SK-N-SH (cell line): ENCODE results near the gene LAMP5. TPM values are rescaled to one million over a fixed set of nuclear protein-coding genes. Genes with fewer than 3 reads are reported as not detected.

Experiments used
- CTCF ChIA-PET: fragments of 300-600, 350-600 bp; formaldehyde crosslinking; extraction: SDS; loops from one replicate; lab custom pipeline; 2021; lab: Yijun Ruan, JAX
- POLR2A ChIA-PET: fragments of 350-600 bp; sonication (Branson Sonifier 250); formaldehyde crosslinking; extraction: SDS; loops from one replicate; lab custom pipeline; 2020; ENCODE audit warnings: antibody characterized with exemption, inconsistent platforms; lab: Yijun Ruan, JAX
- DNase-seq: peaks from one replicate; pipeline ENCODE4 v3.0.0; 2012
- H2AFZ ChIP-seq: fragments of 200-600 bp; sonication (generic); 2 replicates; pipeline ENCODE4 v1.8.1; 2016; ENCODE audit warnings: antibody characterized with exemption, mild to moderate bottlenecking, low read depth
- H3F3A ChIP-seq: fragments of 200-600 bp; sonication (generic); replicated peaks from 2 replicates; pipeline ENCODE3; 2016; ENCODE audit warnings: antibody characterized with exemption, mild to moderate bottlenecking; ENCODE audit not compliant: insufficient read depth
- H3K27ac ChIP-seq, 2 experiments: fragments of 200-500 bp in 1 of 2; fragments of 200-600 bp in 1 of 2; sonication (Bioruptor generic) in 1 of 2; sonication (generic), shearing (Covaris generic) in 1 of 2; 2 replicates each; pipeline versions ENCODE4 v1.5.1 to v1.6.1; 2014 to 2016; ENCODE audit warnings: low read depth in 2 of 2, inconsistent platforms in 1 of 2, low read length in 1 of 2, mild to moderate bottlenecking in 1 of 2, mixed read lengths in 1 of 2
- H3K27me3 ChIP-seq: fragments of 200-600 bp; sonication (generic), shearing (Covaris generic); 2 replicates; pipeline ENCODE4 v1.6.1; 2016; ENCODE audit warnings: mixed run types; ENCODE audit not compliant: insufficient read depth
- H3K36me3 ChIP-seq, 2 experiments: fragments of 200-500 bp in 1 of 2; fragments of 200-600 bp in 1 of 2; sonication (Bioruptor generic) in 1 of 2; sonication (generic) in 1 of 2; replicated peaks in 1 of 2; 2 replicates each; pipeline versions ENCODE3 to v1.5.1; 2014 to 2016; ENCODE audit warnings: low read length in 1 of 2, mild to moderate bottlenecking in 1 of 2; ENCODE audit not compliant: insufficient read depth in 2 of 2, control insufficient read depth in 1 of 2
- H3K4me1 ChIP-seq, 2 experiments: fragments of 200-500 bp in 1 of 2; fragments of 200-600 bp in 1 of 2; sonication (Bioruptor generic) in 1 of 2; sonication (generic), shearing (Covaris generic) in 1 of 2; 2 replicates each; pipeline versions ENCODE4 v1.5.1 to v1.6.1; 2014 to 2016; ENCODE audit warnings: low read depth in 1 of 2, low read length in 1 of 2, mixed run types in 1 of 2; ENCODE audit not compliant: insufficient read depth in 2 of 2, control insufficient read depth in 1 of 2
- H3K4me2 ChIP-seq: fragments of 200-600 bp; sonication (generic), shearing (Covaris generic); 2 replicates; pipeline ENCODE4 v1.6.1; 2017; ENCODE audit warnings: mixed run types
- H3K4me3 ChIP-seq, 2 experiments: fragments of 200-500 bp in 1 of 2; fragments of 200-600 bp in 1 of 2; sonication (Bioruptor generic) in 1 of 2; sonication (generic), shearing (Covaris generic) in 1 of 2; 2 replicates each; pipeline versions ENCODE4 v1.5.1 to v1.8.1; 2014 to 2016; ENCODE audit warnings: low read depth in 2 of 2, inconsistent platforms in 1 of 2, low read length in 1 of 2, mild to moderate bottlenecking in 1 of 2, mixed read lengths in 1 of 2, moderate library complexity in 1 of 2
- H3K79me2 ChIP-seq: fragments of 200-600 bp; sonication (generic); 2 replicates; pipeline ENCODE4 v1.8.1; 2017; ENCODE audit warnings: mild to moderate bottlenecking; ENCODE audit not compliant: insufficient read depth
- H3K9ac ChIP-seq: fragments of 200-600 bp; sonication (generic); 2 replicates; pipeline ENCODE4 v1.6.1; 2017; ENCODE audit warnings: mixed run types
- H3K9me2 ChIP-seq: fragments of 200-600 bp; sonication (generic); 2 replicates; pipeline ENCODE4 v1.6.1; 2017; ENCODE audit warnings: mixed run types
- H3K9me3 ChIP-seq: fragments of 200-600 bp; sonication (generic); 2 replicates; pipeline ENCODE4 v1.6.1; 2017; ENCODE audit warnings: mixed run types, mild to moderate bottlenecking, moderate library complexity
- H4K20me1 ChIP-seq: fragments of 200-600 bp; sonication (generic); 2 replicates; pipeline ENCODE4 v1.6.1; 2017; ENCODE audit warnings: mild to moderate bottlenecking, mixed run types; ENCODE audit not compliant: insufficient read depth
- EZH2phosphoT487 ChIP-seq: fragments of 200-600 bp; sonication (generic); IDR thresholded peaks from 2 replicates; pipeline ENCODE4 v1.6.1; 2017; ENCODE audit warnings: low read depth, mixed run types, mild to moderate bottlenecking, antibody characterized with exemption, moderate library complexity, borderline replicate concordance
- GABPA ChIP-seq: IDR thresholded peaks from 2 replicates; pipeline ENCODE4 v1.4.0; 2012; ENCODE audit warnings: low read depth, mild to moderate bottlenecking
- JUND ChIP-seq: IDR thresholded peaks from 2 replicates; pipeline ENCODE4 v1.4.0; 2012
- RCOR1 ChIP-seq: fragments of 150-350 bp; IDR thresholded peaks from 2 replicates; pipeline ENCODE4 v1.6.1; 2017; ENCODE audit warnings: antibody characterized with exemption, low read length
- RXRA ChIP-seq: IDR thresholded peaks from 2 replicates; pipeline ENCODE4 v1.4.0; 2012; ENCODE audit warnings: low read depth, mild to moderate bottlenecking, borderline replicate concordance
- TAF1 ChIP-seq: IDR thresholded peaks from 2 replicates; pipeline ENCODE4 v1.6.1; 2012; ENCODE audit warnings: low read depth, mild to moderate bottlenecking, low read length, moderate library complexity, borderline replicate concordance
- TCF12 ChIP-seq: IDR thresholded peaks from 2 replicates; pipeline ENCODE4 v1.4.0; 2012
- WGBS: methylation state at CpG from one replicate; pipeline ENCODE4 v1.1.6; 2017; ENCODE audit warnings: low lambda C conversion rate; 5-methylcytosine and 5-hydroxymethylcytosine counted together
- polyA plus RNA-seq, 3 experiments: library from polyadenylated mRNA; depleted of rRNA; stranded (reverse); fragments of >200 nt; gene quantifications; 2 replicates each; pipeline ENCODE4 v1.2.3, GENCODE V29; 2012
- TF ChIP-seq, protein P1 (sequence below): IDR thresholded peaks from 2 replicates; pipeline ENCODE4 v1.4.0; 2012; ENCODE audit warnings: low read depth, borderline replicate concordance
- TF ChIP-seq, protein P2 (sequence below): fragments of 150-350 bp; IDR thresholded peaks from 2 replicates; pipeline ENCODE4 v1.6.1; 2016; ENCODE audit warnings: mild to moderate bottlenecking, low read depth, low read length
- TF ChIP-seq, protein P3 (sequence below): fragments of 200-600 bp; sonication (generic); IDR thresholded peaks from 2 replicates; pipeline ENCODE4 v1.6.1; 2017; ENCODE audit warnings: antibody characterized with exemption, mild to moderate bottlenecking, moderate library complexity
- TF ChIP-seq, protein P4 (sequence below): IDR thresholded peaks from 2 replicates; pipeline ENCODE4 v1.4.0; 2012; ENCODE audit warnings: low read depth
- TF ChIP-seq, protein P5 (sequence below): IDR thresholded peaks from 2 replicates; pipeline ENCODE4 v1.4.0; 2012; ENCODE audit warnings: low read depth, borderline replicate concordance

Gene LAMP5
- polyA plus RNA-seq, 1 of the 3 experiments (the other 2 are of a cell fraction), result 4.8 TPM

DNA sequence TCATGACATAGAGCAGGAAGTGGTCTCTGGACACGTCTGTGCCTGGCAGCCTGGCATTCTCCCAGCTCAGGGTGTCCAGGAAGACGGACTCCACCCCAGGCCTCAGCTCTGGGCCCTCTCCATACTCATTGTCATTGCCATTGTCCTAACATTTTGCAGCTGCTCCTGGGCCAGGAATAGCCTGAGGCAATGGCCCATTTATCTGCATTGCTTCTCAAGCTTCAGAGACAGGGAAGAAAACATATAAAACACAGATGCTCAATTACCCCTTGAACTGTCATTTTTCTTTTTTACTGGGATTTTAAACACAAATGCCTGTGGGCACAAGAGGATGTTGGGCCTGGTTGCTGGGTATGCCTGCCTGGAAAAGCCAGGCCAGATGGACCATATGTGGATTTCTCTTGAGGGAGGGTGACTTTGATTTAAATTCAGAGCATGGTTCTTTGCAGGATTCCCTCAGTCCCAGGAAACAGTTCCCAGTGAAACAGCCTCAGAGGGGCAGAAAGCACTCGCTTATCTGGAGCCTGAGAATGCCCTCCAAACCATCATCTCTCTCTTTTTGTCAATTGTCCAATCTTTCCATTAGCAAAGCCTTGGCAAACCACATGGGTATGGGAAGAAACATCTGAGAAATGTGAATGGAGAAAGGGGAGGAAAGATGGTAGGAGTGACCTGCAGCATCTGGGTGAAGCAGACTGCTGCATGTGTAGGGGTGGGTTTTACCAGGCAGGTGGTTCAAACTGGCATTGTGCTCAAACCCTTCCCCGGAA lies 17.9 kb downstream of the LAMP5 start (continued):
- TF ChIP-seq, protein P1, sequence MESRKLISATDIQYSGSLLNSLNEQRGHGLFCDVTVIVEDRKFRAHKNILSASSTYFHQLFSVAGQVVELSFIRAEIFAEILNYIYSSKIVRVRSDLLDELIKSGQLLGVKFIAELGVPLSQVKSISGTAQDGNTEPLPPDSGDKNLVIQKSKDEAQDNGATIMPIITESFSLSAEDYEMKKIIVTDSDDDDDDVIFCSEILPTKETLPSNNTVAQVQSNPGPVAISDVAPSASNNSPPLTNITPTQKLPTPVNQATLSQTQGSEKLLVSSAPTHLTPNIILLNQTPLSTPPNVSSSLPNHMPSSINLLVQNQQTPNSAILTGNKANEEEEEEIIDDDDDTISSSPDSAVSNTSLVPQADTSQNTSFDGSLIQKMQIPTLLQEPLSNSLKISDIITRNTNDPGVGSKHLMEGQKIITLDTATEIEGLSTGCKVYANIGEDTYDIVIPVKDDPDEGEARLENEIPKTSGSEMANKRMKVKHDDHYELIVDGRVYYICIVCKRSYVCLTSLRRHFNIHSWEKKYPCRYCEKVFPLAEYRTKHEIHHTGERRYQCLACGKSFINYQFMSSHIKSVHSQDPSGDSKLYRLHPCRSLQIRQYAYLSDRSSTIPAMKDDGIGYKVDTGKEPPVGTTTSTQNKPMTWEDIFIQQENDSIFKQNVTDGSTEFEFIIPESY, result peak; percentile 33; the same call in 1 of the 2 replicates
- TF ChIP-seq, protein P2, sequence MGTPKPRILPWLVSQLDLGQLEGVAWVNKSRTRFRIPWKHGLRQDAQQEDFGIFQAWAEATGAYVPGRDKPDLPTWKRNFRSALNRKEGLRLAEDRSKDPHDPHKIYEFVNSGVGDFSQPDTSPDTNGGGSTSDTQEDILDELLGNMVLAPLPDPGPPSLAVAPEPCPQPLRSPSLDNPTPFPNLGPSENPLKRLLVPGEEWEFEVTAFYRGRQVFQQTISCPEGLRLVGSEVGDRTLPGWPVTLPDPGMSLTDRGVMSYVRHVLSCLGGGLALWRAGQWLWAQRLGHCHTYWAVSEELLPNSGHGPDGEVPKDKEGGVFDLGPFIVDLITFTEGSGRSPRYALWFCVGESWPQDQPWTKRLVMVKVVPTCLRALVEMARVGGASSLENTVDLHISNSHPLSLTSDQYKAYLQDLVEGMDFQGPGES, result no peak
- TF ChIP-seq EZH2phosphoT487 (no peak), JUND (peak; percentile 16; the same call in 1 of the 2 replicates)
- TF ChIP-seq, protein P3, sequence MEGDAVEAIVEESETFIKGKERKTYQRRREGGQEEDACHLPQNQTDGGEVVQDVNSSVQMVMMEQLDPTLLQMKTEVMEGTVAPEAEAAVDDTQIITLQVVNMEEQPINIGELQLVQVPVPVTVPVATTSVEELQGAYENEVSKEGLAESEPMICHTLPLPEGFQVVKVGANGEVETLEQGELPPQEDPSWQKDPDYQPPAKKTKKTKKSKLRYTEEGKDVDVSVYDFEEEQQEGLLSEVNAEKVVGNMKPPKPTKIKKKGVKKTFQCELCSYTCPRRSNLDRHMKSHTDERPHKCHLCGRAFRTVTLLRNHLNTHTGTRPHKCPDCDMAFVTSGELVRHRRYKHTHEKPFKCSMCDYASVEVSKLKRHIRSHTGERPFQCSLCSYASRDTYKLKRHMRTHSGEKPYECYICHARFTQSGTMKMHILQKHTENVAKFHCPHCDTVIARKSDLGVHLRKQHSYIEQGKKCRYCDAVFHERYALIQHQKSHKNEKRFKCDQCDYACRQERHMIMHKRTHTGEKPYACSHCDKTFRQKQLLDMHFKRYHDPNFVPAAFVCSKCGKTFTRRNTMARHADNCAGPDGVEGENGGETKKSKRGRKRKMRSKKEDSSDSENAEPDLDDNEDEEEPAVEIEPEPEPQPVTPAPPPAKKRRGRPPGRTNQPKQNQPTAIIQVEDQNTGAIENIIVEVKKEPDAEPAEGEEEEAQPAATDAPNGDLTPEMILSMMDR, result no peak
- TF ChIP-seq, protein P4, sequence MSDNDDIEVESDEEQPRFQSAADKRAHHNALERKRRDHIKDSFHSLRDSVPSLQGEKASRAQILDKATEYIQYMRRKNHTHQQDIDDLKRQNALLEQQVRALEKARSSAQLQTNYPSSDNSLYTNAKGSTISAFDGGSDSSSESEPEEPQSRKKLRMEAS, result no peak

DNA sequence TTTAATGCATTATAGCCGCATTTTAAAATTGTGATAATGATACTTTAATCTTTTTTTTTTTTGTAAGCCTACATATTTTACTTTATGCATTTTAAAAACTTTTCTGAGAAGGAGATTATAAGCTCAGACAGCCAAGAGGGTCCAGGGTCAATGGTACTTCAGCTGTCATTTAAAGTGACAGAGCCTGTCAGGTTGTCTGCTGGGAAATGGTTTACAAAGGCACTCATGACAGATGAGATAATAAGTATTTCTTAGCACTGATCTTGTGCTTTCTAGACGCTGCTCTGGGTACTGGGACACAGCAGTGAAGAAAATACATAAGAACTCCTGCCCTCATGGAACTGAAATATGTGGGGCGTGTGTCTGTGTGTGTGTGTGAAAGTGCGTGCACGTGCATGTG lies 19.6 kb downstream of the LAMP5 start:
- Histone ChIP-seq H3K27me3 (no peaks in the 10 kb centered on the region), H2AFZ (no peak overlapping the region), H3K4me2 (no peak overlapping the region), H3K9me3 (no peaks in the 10 kb centered on the region), H3K4me3 (no peak overlapping the region), H4K20me1 (no peaks in the 10 kb centered on the region), H3K79me2 (no peaks in the 10 kb centered on the region), H3K9ac (no peak overlapping the region), H3K4me1 (peaks cover 15 to 28% of the 10 kb centered on the region in 2 experiments), H3K9me2 (no peaks in the 10 kb centered on the region), H3K36me3 (peaks cover 0 to 2% of the 10 kb centered on the region in 2 experiments), H3F3A (peaks cover 15% of the 10 kb centered on the region), H3K27ac (peak overlapping the region in 1 of 2 experiments; percentile 68; a peak in 1 of 4 replicates)
- TF ChIP-seq RCOR1 (no peak), GABPA (no peak), RXRA (no peak), TAF1 (no peak), TCF12 (no peak), EZH2phosphoT487 (no peak)
- TF ChIP-seq, protein P1, result no peak
- TF ChIP-seq, protein P5, sequence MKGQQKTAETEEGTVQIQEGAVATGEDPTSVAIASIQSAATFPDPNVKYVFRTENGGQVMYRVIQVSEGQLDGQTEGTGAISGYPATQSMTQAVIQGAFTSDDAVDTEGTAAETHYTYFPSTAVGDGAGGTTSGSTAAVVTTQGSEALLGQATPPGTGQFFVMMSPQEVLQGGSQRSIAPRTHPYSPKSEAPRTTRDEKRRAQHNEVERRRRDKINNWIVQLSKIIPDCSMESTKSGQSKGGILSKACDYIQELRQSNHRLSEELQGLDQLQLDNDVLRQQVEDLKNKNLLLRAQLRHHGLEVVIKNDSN, result no peak
- POLR2A ChIA-PET, result no interaction called here
- CTCF ChIA-PET, result no interaction called here
- WGBS, result 87% methylated on average over 5 of the region's 5 CpGs
- DNase-seq, result no peak
